ENCODE measurements around the gene PHACTR1.
A peak's percentile ranks its signal among the peaks of the same experiment; 100 is the strongest.
"Not testable (repeated sequence)": the region's sequence is repeated elsewhere in the genome, so short reads cannot be mapped to it uniquely, and the experiment has no call there.

Gene PHACTR1

DNA sequence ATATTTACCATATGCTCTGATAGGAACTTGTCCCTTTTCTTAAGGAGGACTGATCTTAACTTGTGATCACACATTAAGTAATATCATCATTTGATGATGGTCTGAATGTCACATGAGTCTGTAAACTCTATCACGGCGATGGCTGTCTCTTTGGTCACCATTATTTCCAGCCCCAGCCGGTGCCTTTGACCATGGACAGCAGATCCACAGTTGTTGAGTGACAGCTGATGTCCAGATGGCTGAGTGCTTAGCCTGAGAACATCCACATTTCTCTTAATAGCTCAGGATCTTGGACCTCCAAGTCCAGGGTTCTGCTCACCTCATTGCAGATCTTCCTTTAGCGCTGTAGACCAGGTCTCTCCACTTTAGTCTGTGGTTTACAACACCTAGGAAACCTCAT, 440.7 kb downstream of the PHACTR1 start:
- no peak for DNase-seq (ENCODE audit: low read depth in 2 of 2)

DNA sequence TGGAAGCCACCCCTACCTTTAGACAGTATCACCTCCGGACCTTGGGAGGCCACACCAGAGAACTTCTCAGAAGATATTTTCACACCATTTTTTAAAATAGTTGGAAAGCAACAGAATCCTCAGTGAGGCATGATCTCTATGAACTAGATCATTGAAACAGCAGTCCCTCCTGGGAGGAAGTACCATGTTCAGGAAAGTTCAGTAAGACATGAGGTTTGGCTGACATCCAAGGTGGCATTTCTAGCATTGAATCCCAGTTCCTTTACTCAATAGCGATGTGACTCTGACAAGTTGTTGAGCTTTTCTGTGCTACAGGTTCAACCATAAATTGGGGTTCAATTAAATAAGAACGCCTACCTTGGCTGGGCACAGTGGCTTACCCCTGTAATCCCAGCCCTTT, 442.7 kb downstream of the PHACTR1 start:
- DNase-seq (ENCODE audit: low read depth in 2 of 2), result no peak

DNA sequence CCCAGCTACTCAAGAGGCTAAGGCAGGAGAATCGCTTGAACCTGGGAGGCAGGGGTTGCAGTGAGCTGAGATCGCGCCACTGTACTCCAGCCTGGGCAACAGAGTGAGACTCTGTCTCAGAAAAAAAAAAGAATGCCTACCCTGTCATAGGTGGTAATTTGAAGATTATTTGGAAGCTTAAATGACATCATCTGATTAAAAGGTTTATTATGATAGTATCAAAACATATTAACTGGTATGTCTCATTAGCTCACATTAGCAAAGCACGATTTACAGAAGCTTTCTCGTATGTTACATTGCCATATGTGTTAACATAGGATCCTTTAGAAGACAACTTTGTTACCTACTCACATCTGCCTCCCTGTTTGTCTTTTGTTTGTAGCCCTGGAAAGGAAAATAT, 443.3 kb downstream of the PHACTR1 start:
- not testable (repeated sequence) for DNase-seq (ENCODE audit: low read depth in 2 of 2)

DNA sequence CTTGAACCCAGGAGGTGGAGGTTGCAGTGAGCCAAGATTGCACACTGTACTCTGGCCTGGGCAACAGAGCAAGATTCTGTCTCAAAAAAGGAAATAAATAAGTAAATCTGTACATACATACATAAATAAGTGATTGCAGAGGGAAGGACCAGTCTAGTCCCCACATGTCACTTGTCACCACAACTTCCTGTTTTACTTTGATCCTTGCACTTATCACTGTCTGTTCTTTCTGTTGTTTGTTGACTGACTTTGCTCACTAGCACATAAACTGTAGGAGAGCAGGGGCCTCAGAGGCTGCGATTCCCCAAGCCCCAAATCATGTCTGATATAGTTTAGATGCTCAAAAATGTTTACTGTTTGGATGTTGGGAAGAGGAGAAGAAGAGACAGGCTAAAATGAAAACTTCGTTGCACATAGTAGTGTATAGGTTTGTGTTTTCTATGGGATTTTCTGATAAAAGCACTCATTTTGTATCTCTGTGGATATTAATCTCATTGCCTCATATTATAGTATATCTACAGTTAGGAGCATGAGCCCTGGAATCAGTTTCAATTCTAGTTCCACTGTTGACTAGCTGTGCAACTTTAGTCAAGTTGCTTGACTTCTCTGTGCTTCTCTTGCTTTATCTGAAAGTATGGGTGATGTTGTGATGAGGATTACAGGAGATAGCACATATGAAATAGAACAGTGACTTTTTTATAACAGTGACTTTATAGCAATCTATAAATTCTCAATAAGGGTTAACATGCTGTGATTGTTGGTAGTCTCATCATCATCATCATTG, 446.8 kb downstream of the PHACTR1 start:
- DNase-seq (ENCODE audit: low read depth in 2 of 2), result no peak

DNA sequence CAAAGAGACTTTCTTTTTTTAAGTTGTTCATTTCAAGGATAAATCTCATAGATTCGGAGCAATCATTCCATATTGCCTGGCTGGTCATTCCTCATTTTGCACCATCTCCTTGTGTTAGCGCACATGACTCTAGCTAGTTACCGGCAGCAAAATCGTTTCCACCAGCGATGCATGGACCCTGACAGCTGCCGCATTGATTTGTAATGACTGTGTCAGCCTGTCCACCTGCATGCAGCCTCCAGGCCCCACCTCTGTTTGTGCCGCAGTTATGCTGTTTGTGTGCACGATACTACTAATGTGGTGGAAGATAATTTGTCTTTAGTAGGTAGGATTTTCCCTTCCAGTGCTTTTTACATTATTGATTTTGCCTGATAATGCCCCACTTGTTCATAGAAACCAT, 447.7 kb downstream of the PHACTR1 start:
- no peak for DNase-seq (ENCODE audit: low read depth in 2 of 2)

DNA sequence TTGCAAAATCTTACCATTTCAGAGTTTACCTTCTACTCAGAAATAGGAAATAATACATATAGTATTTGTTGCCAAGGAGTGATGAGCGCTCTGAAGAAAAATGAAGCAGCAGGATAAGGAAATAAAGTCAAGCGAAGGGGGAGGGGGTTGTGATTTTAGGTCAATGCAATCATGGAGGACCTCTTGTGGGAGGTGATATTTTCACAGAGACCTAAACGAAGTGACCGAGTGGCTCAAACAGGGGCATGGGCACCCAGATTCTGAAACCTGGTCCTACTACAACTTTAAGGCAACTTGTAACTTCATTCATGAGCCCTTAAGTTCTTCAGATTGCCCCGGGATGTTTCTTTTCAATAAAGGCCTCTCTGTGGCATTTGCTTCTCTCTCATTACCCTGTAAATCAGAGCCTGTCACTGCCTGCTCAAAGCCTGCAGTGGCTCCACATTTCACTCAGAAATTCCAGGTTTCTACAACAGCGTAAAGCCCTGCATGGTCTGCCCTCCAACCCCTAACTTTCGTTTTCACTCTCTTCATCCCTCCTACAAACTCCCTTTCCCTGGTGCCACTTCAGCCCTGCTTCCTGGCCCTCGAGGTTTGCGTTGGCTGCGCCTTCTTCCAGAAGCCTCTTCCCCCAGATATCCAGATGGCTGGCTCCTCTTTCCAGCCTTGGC, 449.1 kb downstream of the PHACTR1 start:
- DNase-seq (ENCODE audit: low read depth in 2 of 2), result no peak

DNA sequence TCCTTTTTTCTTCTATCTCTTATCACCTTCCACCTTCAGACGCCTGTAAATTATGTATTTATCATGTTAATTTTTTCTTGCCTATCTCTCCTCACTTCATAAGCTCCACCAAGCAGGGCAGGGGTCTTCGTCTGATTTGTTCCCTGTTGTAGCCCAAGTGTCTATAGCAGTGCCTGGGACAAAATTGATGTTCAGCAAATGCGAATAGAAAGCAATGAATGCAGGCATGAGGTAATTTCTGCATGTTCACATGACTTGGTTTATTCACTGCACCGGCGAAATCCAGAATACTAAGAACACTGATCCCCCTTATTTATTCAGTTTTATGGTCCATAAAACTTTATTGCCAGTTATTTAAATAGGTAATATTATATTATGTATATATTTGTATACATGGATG, 449.7 kb downstream of the PHACTR1 start:
- no peak for DNase-seq (ENCODE audit: low read depth in 2 of 2)

DNA sequence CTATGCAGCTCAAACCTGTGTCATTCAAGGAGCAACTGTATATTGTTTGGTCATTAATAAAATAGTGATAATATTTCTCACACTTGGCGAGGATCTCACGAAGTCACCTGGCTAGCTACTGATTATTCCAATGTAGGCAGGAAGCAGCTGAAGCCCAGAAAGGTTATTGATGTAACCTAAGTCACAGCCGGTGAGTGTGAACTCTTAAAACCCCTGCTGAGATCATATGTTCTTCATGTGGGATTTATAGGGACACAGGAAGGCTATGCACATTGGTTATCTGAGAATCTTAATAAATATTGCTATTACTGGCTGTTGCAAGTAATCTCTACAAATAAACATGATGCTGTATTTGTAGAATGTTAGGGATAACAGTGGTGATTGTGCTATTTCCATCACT, 450.3 kb downstream of the PHACTR1 start:
- DNase-seq (ENCODE audit: low read depth in 2 of 2), result no peak

DNA sequence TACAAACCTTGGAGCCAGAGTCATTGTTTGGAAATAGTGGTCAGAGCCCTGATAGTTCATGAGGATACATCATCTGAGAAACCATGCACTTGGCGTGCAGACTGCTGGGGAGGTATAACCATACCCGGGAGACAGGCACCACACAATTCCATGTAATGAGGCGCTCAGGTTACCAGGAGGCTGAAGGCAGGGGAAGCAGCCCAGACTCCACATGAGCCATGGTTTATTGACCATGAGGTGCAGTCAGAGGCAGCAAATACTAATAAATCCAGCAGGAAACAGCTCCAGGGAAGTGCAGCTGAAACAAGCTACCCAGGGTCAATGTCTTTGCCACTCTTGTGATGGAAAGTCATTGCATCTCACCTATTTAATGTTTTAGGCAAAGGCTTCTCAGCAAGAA, 455.7 kb downstream of the PHACTR1 start:
- no peak for DNase-seq (ENCODE audit: low read depth in 2 of 2)

DNA sequence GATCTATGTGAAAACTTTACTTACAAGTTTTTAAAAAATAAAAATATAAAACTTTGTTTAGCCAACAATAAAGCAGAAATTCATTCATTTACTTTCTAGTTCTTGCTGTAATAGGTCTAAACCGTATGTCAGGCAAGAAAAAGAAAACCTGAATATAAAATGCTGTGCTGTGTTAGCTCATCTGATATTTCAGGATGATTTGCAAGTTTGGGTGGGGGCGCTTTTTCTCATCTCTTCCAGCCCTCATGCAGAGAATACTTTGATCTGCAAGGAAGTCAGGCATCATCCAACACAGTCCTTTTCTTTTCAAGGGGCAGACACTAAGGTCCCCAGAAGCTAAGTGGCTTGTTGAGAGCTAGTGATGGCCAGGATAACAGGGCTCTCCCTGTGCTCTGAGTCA, 458.5 kb downstream of the PHACTR1 start:
- no peak for DNase-seq (ENCODE audit: low read depth in 2 of 2)

DNA sequence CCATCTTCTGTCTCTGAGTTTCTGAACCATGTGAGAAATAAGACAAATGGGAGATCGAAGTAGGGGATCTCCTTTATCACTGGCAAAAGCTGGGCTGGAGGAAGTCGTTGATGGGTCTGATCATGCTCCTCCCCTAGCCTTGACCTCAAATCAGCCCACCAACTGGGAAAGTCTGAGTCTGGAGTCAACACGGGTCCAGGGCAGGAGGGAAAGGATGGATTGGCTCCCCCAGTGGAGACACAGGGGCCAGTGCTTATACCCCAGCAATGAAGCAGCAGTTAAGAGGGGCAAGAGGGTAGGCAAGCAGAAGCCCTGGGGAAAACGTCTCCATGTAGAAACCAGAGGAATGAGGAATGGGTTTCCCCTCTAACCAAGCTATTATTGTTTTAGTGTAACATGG, 459.2 kb downstream of the PHACTR1 start:
- no peak for DNase-seq (ENCODE audit: low read depth in 2 of 2)

DNA sequence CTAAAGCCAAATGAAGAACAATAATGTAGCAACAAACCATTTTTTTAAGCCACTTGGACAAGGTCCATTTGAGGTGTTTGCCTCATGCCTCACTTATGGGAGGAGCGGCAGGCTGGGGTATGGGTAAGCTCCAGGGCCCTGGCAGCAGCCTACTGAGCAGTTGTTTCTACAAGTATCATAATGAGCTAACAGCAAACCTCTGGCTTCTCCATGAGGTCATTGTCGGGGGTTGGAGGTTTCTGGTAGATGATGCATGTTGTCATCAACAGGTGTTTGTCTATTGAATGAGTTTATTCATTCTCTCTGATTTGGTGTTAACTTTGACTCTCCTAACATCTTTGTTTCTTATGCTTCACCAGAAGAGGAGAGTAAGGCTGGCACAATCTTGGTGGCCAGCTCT, 461.1 kb downstream of the PHACTR1 start:
- DNase-seq (ENCODE audit: low read depth in 2 of 2), result no peak

DNA sequence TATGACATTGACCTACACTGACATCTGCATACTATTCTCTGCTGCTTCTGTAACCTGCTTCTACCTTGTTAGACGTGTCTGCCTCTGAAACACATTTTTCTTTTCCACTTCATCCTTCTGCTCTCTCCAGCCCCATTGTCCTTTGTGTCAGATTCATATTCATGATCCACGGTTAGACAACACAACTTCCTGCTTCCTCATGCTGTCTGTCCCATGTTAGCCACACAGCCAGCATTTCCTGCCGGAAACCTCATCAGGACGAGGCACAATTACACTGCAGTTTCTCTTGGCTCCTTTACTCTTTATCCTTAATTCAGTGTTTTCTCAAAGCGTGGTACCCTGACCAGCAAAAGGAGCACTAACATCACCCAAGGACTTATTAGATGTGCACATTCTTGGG, 461.5 kb downstream of the PHACTR1 start:
- no peak for DNase-seq (ENCODE audit: low read depth in 2 of 2)

DNA sequence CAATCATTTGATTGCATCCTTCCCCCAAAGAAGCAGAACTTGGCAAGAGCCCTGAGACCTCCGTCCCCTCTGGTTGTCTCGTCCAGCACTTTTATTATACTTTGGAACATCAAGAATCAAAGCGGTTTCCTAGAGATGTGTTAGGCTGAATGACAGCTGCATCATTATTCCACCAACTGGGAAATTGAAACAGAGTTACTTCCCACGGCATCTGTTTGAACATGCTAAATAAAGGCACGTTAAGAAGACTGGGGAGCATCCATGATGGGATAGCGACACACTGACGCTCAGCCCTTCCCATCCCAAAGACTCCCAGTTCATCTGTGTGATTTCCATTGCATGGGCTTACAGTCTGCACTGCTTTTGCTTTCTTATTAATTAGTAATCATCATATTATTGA, 464.0 kb downstream of the PHACTR1 start:
- DNase-seq (ENCODE audit: low read depth in 2 of 2), result no peak

DNA sequence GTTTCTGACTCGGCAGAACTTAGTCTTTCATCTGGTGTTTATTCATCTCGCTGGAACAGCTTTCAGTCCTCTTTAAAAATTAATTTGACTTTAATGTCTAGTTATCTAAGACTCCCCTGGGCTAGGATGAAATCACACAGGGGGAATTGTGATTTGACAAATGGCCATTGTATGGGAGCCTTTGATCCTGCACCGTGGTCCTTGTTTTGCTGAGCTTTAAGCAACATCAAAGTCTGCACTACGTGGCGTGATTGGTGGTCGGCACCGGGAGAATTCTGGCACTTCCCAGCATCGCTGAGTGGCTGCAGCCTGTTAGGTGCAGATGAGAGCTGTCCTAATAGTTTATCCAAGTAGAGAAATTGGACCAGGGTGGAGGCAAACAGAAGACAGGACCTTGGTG, 464.8 kb downstream of the PHACTR1 start:
- DNase-seq (ENCODE audit: low read depth in 2 of 2), result no peak

DNA sequence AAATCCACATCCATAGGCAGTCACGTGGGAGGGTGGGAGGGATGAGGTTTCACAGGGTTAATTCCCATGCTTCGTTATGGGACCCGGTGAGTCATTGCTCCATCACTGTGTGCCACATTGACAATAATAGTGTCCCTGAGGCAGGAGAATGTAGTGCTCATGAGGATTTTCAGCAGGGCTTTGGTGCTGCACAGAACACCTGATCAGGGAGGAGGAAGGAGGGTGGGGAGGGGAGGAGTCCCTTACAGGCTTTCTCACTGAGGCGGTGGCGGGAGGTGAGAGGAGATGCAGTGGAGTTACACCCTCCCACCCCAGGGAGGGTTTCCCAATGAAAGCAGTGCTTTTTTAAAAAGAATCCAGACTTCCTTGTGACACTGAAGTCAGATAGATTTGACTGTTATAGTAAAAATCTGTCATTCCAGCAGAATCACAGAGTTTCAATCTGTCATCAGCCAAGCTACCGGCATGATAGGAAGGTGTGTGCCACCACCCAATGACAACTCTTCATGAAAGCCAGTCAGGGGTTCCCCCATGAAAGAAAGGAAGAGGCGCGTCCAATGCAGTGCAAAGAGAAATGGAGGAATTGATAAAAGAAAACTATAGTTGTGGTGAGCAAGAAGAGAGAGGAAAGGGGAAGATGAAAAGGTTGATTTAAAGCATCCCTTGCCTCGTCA, 467.0 kb downstream of the PHACTR1 start:
- no peak for DNase-seq (ENCODE audit: low read depth in 2 of 2)

DNA sequence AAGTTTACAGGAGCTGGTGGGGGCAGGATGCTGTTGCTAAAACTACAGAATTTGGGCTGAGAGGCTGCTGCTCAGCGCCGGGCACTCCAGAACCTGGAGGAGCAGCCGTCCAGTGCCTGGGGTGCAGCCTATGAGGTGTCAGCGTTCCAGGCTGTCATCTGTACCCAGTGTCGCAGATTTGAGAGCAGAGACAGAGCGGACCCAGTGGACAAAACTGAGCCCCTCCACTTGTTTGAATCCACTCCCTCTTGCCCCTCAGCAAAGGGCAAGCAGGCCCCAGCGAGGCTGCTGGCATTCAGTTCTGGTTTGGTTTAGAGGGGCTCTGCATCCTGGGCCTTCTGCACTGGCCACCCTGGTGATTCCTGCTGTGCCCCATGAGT, 467.5 kb downstream of the PHACTR1 start:
- no peak for DNase-seq (ENCODE audit: low read depth in 2 of 2)

DNA sequence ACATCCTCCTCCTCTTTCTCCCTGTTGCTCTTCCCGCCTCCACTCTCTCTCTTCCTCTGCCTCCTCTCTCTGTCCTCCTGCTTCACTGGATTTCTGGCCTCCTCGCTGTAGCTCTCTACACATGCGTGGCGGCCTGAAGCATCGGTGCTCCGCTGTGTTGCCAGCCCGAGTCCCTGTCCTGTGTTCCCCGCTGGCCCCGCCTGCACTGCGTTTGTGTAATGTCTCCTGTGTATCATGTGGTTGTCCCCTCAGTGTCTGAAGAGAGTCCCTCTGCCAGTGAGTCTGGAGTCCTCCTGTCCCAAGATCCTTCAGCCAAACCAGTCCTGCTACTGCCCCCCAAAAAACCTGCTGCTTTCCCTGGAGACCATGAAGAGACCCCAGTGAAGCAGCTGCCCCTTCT, 468.0 kb downstream of the PHACTR1 start:
- DNase-seq (ENCODE audit: low read depth in 2 of 2), result no peak

DNA sequence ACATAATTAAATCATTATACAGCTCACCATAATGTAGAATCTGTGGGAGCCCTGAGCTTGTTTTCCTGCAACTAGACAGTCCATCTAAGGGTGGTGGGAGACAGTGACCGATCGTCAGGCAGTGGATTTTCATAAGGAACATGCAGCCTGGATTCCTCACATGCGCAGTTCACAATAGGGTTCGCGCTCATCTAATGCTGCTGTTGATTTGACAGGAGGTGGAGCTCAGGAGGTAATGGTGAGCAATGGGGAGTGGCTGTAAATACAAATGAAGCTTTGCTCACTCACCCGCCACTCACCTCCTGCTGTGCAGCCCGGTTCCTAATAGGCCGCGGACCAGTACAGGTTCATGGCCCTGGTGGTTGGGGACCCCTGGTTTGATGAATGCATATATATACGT, 470.3 kb downstream of the PHACTR1 start:
- DNase-seq (ENCODE audit: low read depth in 2 of 2), result no peak

DNA sequence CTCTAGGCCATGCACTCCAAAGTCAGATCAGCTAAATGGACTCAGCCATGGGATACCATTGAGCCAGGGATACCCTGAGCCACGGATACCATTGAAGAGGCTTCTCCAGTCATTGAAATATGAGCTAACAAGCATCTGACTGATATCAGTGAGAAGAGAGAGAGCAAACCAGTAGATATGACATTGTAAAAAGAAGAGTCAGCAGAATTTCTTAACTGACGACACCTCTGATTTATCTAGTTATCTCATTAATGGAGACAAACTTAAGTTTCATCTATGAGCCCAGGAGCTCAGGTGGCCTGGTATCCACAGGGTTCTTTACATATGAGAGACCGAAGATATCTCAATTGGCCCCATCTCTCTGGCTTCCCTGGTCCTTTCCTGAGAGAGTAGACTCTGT, 471.1 kb downstream of the PHACTR1 start:
- DNase-seq (ENCODE audit: low read depth in 2 of 2), result no peak

DNA sequence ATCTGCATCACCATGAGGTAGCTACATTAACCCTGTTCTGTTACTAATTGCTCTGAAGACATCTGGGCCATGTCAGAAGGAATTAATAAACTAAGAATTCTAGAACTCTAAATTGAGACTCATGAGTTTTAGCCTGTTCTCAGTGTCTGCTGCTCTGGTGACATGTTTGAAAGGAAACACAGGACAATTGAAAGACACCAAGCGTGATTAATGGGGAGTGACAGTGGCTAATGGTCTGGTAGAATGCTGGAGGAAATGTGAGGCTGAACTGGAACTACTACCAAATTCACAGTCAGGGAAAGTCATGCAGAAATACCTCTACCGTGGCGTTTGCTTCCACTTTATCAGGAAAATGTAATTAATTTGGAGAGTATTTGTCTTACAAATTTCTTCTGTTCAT, 471.7 kb downstream of the PHACTR1 start:
- DNase-seq (ENCODE audit: low read depth in 2 of 2), result no peak

DNA sequence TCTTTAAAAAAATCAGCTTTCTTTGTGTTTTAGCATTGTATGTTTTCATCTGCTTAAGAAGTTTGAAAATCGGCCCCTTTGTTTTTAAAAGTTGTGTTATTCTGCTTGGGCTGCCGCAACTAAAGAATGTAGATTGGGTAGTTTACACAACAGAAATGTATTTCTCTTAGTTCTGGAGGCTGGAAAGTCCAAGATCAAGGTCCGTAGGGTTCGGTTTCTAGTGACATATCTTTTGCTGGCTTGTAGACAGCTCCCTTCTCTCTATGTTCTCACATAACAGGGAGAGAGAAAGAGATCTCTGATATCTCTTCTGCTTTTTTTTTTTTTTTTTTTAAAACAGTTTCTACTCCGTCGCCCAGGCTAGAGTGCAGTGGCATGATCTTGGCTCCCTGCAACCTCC, 473.1 kb downstream of the PHACTR1 start:
- DNase-seq (ENCODE audit: low read depth in 2 of 2), result no peak

DNA sequence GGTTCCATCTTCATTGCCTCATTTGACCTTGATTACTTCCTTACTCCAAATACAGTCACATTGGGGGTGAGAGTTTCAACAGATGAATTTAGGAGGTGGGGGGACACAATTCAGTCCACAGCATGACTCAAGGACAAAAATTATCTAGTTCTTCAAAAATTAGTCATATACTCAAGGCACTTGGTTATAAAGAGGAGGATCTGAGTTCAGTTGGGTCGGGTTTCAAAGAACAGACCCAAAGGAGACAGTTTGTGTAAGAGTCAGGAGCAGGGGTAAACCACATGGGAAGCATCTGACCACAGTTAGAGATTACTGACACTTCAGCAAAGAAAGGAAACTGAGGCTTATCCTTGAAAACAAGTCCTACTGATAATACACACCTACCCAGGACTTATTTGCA, 473.8 kb downstream of the PHACTR1 start:
- DNase-seq (ENCODE audit: low read depth in 2 of 2), result peak; percentile 4 to 9
